Cardiac muscle cell (in vitro differentiated cells and primary cell): ENCODE measurements around the gene HENMT1. TPM values are rescaled to one million over a fixed set of nuclear protein-coding genes. Genes with fewer than 3 reads are reported as not detected.
"Not testable (repeated sequence)": the region's sequence is repeated elsewhere in the genome, so short reads cannot be mapped to it uniquely, and the experiment has no call there.

Experiments used
- DNase-seq, 2 donors: peaks; one replicate each; pipeline versions ENCODE4 v3.0.0 to v3.0.0-alpha.2; 2010 to 2017; ENCODE audit warnings: low read depth in 1 of 2, low spot score in 1 of 2
- H3K27ac ChIP-seq: fragments of 200-600 bp; sonication (generic); 2 replicates; pipeline ENCODE4 v1.5.1; 2016
- H3K27me3 ChIP-seq: fragments of 200-600 bp; sonication (generic); 2 replicates; pipeline ENCODE4 v1.6.0; 2016; ENCODE audit warnings: control low read depth
- H3K36me3 ChIP-seq: fragments of 200-600 bp; sonication (generic); 2 replicates; pipeline ENCODE4 v1.5.1; 2016; ENCODE audit warnings: control low read depth
- H3K4me1 ChIP-seq: fragments of 200-600 bp; sonication (generic); 2 replicates; pipeline ENCODE4 v1.8.1; 2017; ENCODE audit warnings: low read depth, mild to moderate bottlenecking, mixed run types
- H3K4me3 ChIP-seq: fragments of 200-600 bp; sonication (generic); 2 replicates; pipeline ENCODE4 v1.5.1; 2016; ENCODE audit warnings: mild to moderate bottlenecking
- H3K9me3 ChIP-seq: fragments of 200-600 bp; sonication (generic); 2 replicates; pipeline ENCODE4 v1.5.1; 2017; ENCODE audit warnings: low read depth, mild to moderate bottlenecking, control low read depth
- polyA plus RNA-seq: library from polyadenylated mRNA; unstranded; fragments of >200 nt; fragmentation: Nextera tagmentation; extraction: Ambion mirVana; gene quantifications from 2 replicates; pipeline ENCODE4 v1.2.1, GENCODE V29; 2016
- total RNA-seq: library from RNA; depleted of rRNA; stranded (reverse); fragments of >200 nt; gene quantifications from 2 replicates; pipeline ENCODE4 v1.2.3, GENCODE V29; 2016
- TF ChIP-seq, protein P1 (sequence below): IDR thresholded peaks from 2 replicates; pipeline ENCODE4 v1.5.1; 2012; ENCODE audit warnings: low read depth, mild to moderate bottlenecking, low read length

Gene HENMT1
- total and polyA plus RNA-seq, 2 experiments from 2014 or later = 1.1 to 1.9 TPM

DNA sequence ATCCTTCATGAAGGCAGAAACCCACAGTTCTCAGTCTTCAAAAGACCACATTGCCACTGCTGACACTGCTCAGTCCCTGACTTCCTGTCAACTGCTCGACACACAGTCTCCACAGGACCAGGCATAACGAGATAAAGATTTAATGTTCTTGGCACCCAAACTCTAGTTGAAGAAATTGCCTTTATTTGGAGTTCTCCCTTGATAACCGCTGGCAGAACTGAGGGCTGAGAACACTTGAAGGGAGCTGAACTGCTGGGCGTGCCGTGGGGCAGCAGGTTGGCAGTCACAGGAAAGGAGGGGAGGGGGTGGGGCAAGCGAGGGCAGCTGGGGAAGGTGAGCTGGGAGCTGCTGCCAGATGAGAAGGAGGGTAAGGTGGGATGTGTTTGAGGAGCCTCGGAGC is 15.9 kb downstream of the HENMT1 start:
- no peaks in the 10 kb centered on the region for H3K27me3 ChIP-seq
- TF ChIP-seq, protein P1, sequence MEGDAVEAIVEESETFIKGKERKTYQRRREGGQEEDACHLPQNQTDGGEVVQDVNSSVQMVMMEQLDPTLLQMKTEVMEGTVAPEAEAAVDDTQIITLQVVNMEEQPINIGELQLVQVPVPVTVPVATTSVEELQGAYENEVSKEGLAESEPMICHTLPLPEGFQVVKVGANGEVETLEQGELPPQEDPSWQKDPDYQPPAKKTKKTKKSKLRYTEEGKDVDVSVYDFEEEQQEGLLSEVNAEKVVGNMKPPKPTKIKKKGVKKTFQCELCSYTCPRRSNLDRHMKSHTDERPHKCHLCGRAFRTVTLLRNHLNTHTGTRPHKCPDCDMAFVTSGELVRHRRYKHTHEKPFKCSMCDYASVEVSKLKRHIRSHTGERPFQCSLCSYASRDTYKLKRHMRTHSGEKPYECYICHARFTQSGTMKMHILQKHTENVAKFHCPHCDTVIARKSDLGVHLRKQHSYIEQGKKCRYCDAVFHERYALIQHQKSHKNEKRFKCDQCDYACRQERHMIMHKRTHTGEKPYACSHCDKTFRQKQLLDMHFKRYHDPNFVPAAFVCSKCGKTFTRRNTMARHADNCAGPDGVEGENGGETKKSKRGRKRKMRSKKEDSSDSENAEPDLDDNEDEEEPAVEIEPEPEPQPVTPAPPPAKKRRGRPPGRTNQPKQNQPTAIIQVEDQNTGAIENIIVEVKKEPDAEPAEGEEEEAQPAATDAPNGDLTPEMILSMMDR = no peak
- H3K4me3 ChIP-seq = no peak overlapping the region
- no peak for DNase-seq
- no peaks in the 10 kb centered on the region for H3K4me1 ChIP-seq
- no peaks in the 10 kb centered on the region for H3K36me3 ChIP-seq
- no peaks in the 10 kb centered on the region for H3K9me3 ChIP-seq
- no peak overlapping the region for H3K27ac ChIP-seq

DNA sequence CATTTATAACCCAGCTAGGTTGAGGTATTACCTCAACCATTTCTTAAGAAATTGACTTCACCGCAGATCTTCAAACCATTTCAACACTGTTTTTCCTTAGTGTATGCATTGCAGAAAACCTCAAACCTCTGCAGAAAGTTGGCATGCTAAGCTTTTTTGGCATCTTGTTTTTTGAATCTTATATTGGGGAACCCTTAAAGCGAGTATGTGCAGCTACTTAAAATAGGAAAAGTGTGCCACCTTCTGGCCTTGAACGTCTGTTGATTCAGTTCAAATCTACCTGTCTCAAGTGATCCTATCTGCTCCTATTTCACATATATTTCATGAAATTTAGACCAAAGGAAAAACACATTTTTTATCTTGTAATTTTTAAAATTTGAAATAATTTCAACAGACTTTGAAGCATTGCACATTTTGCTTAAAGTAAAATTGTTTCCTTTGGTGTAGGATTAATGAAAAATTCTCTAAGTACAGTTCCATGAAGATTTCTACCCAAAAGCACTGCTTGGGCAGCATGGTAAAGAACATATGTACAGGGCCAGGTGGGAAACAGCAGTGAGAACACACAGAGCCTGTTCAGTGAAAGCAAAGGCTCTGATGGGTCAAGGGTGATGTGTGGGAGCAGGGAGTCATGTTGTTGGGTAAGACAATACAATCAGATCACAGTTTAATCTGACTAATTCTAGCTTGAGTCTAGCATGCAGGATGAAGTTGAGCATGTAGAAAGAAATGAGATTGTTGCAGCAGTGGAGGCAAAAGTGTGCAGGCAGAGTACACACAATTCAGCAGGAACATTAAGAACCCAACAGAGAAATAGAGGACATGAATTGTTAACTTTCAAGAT is 17.2 kb downstream of the HENMT1 start:
- DNase-seq = peak; percentile 70 to 89
- Histone ChIP-seq H3K9me3 (no peaks in the 10 kb centered on the region), H3K4me1 (peaks cover under 1% of the 10 kb centered on the region), H3K36me3 (no peaks in the 10 kb centered on the region), H3K27ac (no peak overlapping the region), H3K27me3 (no peaks in the 10 kb centered on the region), H3K4me3 (no peak overlapping the region)
- TF ChIP-seq, protein P1 = peak; percentile 58

DNA sequence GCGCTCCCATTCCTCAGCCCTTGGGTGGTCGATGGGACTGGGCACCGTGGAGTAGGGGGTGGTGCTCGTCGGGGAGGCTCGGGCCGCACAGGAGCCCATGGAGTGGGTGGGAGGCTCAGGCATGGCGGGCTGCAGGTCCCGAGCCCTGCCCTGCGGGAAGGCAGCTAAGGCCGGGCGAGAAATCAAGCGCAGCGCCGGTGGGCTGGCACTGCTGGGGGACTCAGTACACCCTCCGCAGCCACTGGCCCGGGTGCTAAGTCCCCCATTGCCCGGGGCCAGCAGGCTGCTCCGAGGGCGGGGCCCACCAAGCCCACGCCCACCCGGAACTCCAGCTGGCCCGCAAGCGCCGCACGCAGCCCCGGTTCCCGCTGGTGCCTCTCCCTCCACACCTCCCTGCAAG is 20.0 kb downstream of the HENMT1 start:
- H3K4me1 ChIP-seq = peaks cover 16% of the 10 kb centered on the region
- not testable (repeated sequence) for DNase-seq, H3K4me3 ChIP-seq, H3K27ac ChIP-seq, H3K36me3 ChIP-seq, H3K9me3 ChIP-seq, H3K27me3 ChIP-seq

DNA sequence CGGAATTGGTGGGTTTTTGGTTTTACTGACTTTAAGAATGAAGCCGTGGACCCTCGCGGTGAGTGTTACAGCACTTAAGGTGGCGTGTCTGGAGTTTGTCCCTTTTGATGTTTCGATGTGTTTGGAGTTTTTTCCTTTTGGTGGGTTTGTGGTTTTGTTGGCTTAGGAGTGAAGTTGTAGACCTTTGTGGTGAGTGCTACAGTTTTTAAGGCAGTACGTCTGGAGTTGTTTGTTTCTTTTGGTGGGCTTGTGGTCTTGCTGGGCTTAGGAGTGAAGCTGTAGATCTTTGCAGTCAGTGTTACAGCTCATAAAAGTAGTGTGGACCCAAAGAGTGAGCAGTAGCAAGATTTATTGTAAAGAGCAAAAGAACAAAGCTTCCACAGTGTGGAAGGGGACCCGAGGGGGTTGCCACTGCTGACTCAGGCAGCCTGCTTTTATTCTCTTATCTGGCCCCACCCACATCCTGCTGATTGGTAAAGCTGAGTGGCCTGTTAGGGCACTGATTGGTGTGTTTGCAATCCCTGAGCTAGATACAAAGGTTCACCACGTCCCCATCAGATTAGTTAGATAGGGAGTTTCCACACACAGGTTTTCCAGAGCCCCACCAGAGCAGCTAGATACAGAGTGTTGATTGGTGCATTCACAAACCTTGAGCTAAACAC is 20.9 kb downstream of the HENMT1 start:
- no peak overlapping the region for H3K27ac ChIP-seq
- DNase-seq = no peak
- no peaks in the 10 kb centered on the region for H3K9me3 ChIP-seq
- TF ChIP-seq, protein P1 = no peak
- peaks cover 16% of the 10 kb centered on the region for H3K4me1 ChIP-seq
- H3K36me3 ChIP-seq = no peaks in the 10 kb centered on the region
- H3K4me3 ChIP-seq = no peak overlapping the region
- H3K27me3 ChIP-seq = no peaks in the 10 kb centered on the region

DNA sequence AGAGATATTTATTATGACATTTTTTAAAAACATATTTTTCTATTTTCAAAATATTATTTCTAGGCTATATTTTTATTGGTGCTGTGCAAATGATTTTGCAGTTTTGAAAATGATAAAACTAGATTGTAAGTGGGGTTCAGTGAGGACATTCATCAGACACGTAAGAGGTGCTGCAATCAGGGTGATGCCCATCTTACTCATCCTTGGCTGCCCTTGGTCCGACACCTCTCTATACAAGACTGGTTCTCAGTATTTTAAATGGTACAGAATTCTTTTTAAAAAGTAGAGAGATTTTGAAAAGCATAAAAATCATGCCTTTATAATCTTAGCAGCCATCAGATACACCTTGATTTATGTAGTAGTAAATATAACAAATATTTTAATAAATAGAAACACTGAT is 24.0 kb downstream of the HENMT1 start:
- Histone ChIP-seq H3K27ac (no peak overlapping the region), H3K27me3 (no peaks in the 10 kb centered on the region), H3K36me3 (no peaks in the 10 kb centered on the region), H3K9me3 (no peaks in the 10 kb centered on the region), H3K4me1 (peaks cover 16% of the 10 kb centered on the region), H3K4me3 (no peak overlapping the region)
- peak in 1 of 2 donors; percentile 8 for DNase-seq
- TF ChIP-seq, protein P1 = no peak

DNA sequence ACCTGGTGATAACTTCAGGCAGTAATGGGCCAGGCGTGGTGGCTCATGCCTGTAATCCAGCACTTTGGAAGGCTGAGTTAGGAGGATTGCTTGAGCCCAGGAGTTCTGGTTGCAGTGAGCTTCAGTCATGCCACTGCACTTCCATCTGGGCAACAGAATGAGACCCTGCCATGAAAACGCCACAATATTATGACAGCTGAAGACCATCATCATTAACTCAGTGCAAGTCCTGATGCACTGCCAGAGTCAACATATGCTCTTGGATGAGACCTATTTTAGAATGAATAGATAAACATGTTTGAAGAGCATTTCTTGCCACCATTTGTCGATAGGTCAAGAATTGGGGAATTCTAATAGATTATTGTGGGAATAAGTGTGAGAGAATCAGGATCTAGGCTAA is 26.4 kb downstream of the HENMT1 start:
- peaks cover 8% of the 10 kb centered on the region for H3K36me3 ChIP-seq
- H3K9me3 ChIP-seq = no peaks in the 10 kb centered on the region
- H3K27me3 ChIP-seq = no peaks in the 10 kb centered on the region
- no peak overlapping the region for H3K4me3 ChIP-seq
- DNase-seq = no peak
- H3K27ac ChIP-seq = no peak overlapping the region
- TF ChIP-seq, protein P1 = no peak
- peaks cover 16% of the 10 kb centered on the region for H3K4me1 ChIP-seq
